HepG2 (cell line): ENCODE results near the gene IFT52.

Source experiments
- FOXM1 ChIP-seq: sonication (generic); formaldehyde crosslinking; IDR thresholded peaks from 2 replicates; pipeline ENCODE4 v1.5.0; 2020; ENCODE audit warnings: missing genetic modification reagents
- GATAD2A ChIP-seq: IDR thresholded peaks from 2 replicates; pipeline ENCODE4 v1.6.1; 2016
- POLR2AphosphoS5 ChIP-seq: IDR thresholded peaks from 2 replicates; pipeline ENCODE4 v1.6.1; 2012; ENCODE audit warnings: low read depth, low read length
- TAF15 ChIP-seq: fragments of 200-400 bp; formaldehyde crosslinking; IDR thresholded peaks from one replicate; pipeline ENCODE4 v1.6.1; 2018; ENCODE audit warnings: mild to moderate bottlenecking, low read depth, low read length; ENCODE audit not compliant: poor library complexity, severe bottlenecking
- ZHX1 ChIP-seq: sonication (generic); formaldehyde crosslinking; IDR thresholded peaks from 2 replicates; pipeline ENCODE4 v1.8.1; 2022; ENCODE audit warnings: low read depth, mild to moderate bottlenecking, missing genetic modification reagents

GRCh38 chr20:43694763-43695162 lies 104.0 kb downstream of the IFT52 start:
- TF ChIP-seq ZHX1 (CRISPR knock-in tag): no peak
- no peak for TF ChIP-seq FOXM1
- TF ChIP-seq TAF15: no peak
- no peak for TF ChIP-seq GATAD2A (CRISPR knock-in tag)
- TF ChIP-seq POLR2AphosphoS5: no peak
